SK-N-SH (cell line): ENCODE results near the gene GMFB. TPM values are rescaled to one million over a fixed set of nuclear protein-coding genes. Genes with fewer than 3 reads are reported as not detected.

Experiments
- CTCF ChIA-PET: fragments of 300-600, 350-600 bp; formaldehyde crosslinking; extraction: SDS; loops from one replicate; lab custom pipeline; 2021; lab: Yijun Ruan, JAX
- POLR2A ChIA-PET: fragments of 350-600 bp; sonication (Branson Sonifier 250); formaldehyde crosslinking; extraction: SDS; loops from one replicate; lab custom pipeline; 2020; ENCODE audit warnings: antibody characterized with exemption, inconsistent platforms; lab: Yijun Ruan, JAX
- DNase-seq: peaks from one replicate; pipeline ENCODE4 v3.0.0; 2012
- H2AFZ ChIP-seq: fragments of 200-600 bp; sonication (generic); 2 replicates; pipeline ENCODE4 v1.8.1; 2016; ENCODE audit warnings: antibody characterized with exemption, mild to moderate bottlenecking, low read depth
- H3F3A ChIP-seq: fragments of 200-600 bp; sonication (generic); replicated peaks from 2 replicates; pipeline ENCODE3; 2016; ENCODE audit warnings: antibody characterized with exemption, mild to moderate bottlenecking; ENCODE audit not compliant: insufficient read depth
- H3K27ac ChIP-seq, 2 experiments: fragments of 200-500 bp in 1 of 2; fragments of 200-600 bp in 1 of 2; sonication (Bioruptor generic) in 1 of 2; sonication (generic), shearing (Covaris generic) in 1 of 2; 2 replicates each; pipeline versions ENCODE4 v1.5.1 to v1.6.1; 2014 to 2016; ENCODE audit warnings: low read depth in 2 of 2, inconsistent platforms in 1 of 2, low read length in 1 of 2, mild to moderate bottlenecking in 1 of 2, mixed read lengths in 1 of 2
- H3K27me3 ChIP-seq: fragments of 200-600 bp; sonication (generic), shearing (Covaris generic); 2 replicates; pipeline ENCODE4 v1.6.1; 2016; ENCODE audit warnings: mixed run types; ENCODE audit not compliant: insufficient read depth
- H3K36me3 ChIP-seq, 2 experiments: fragments of 200-500 bp in 1 of 2; fragments of 200-600 bp in 1 of 2; sonication (Bioruptor generic) in 1 of 2; sonication (generic) in 1 of 2; replicated peaks in 1 of 2; 2 replicates each; pipeline versions ENCODE3 to v1.5.1; 2014 to 2016; ENCODE audit warnings: low read length in 1 of 2, mild to moderate bottlenecking in 1 of 2; ENCODE audit not compliant: insufficient read depth in 2 of 2, control insufficient read depth in 1 of 2
- H3K4me1 ChIP-seq, 2 experiments: fragments of 200-500 bp in 1 of 2; fragments of 200-600 bp in 1 of 2; sonication (Bioruptor generic) in 1 of 2; sonication (generic), shearing (Covaris generic) in 1 of 2; 2 replicates each; pipeline versions ENCODE4 v1.5.1 to v1.6.1; 2014 to 2016; ENCODE audit warnings: low read depth in 1 of 2, low read length in 1 of 2, mixed run types in 1 of 2; ENCODE audit not compliant: insufficient read depth in 2 of 2, control insufficient read depth in 1 of 2
- H3K4me2 ChIP-seq: fragments of 200-600 bp; sonication (generic), shearing (Covaris generic); 2 replicates; pipeline ENCODE4 v1.6.1; 2017; ENCODE audit warnings: mixed run types
- H3K4me3 ChIP-seq, 2 experiments: fragments of 200-500 bp in 1 of 2; fragments of 200-600 bp in 1 of 2; sonication (Bioruptor generic) in 1 of 2; sonication (generic), shearing (Covaris generic) in 1 of 2; 2 replicates each; pipeline versions ENCODE4 v1.5.1 to v1.8.1; 2014 to 2016; ENCODE audit warnings: low read depth in 2 of 2, inconsistent platforms in 1 of 2, low read length in 1 of 2, mild to moderate bottlenecking in 1 of 2, mixed read lengths in 1 of 2, moderate library complexity in 1 of 2
- H3K79me2 ChIP-seq: fragments of 200-600 bp; sonication (generic); 2 replicates; pipeline ENCODE4 v1.8.1; 2017; ENCODE audit warnings: mild to moderate bottlenecking; ENCODE audit not compliant: insufficient read depth
- H3K9ac ChIP-seq: fragments of 200-600 bp; sonication (generic); 2 replicates; pipeline ENCODE4 v1.6.1; 2017; ENCODE audit warnings: mixed run types
- H3K9me2 ChIP-seq: fragments of 200-600 bp; sonication (generic); 2 replicates; pipeline ENCODE4 v1.6.1; 2017; ENCODE audit warnings: mixed run types
- H3K9me3 ChIP-seq: fragments of 200-600 bp; sonication (generic); 2 replicates; pipeline ENCODE4 v1.6.1; 2017; ENCODE audit warnings: mixed run types, mild to moderate bottlenecking, moderate library complexity
- H4K20me1 ChIP-seq: fragments of 200-600 bp; sonication (generic); 2 replicates; pipeline ENCODE4 v1.6.1; 2017; ENCODE audit warnings: mild to moderate bottlenecking, mixed run types; ENCODE audit not compliant: insufficient read depth
- CHD2 ChIP-seq: fragments of 150-350 bp; IDR thresholded peaks from 2 replicates; pipeline ENCODE4 v1.6.1; 2018; ENCODE audit warnings: low read length; ENCODE audit not compliant: partially characterized antibody
- ELF1 ChIP-seq: IDR thresholded peaks from 2 replicates; pipeline ENCODE4 v1.4.0; 2012
- EP300 ChIP-seq, 2 experiments: IDR thresholded peaks; 2 replicates each; pipeline versions ENCODE4 v1.4.0 to v1.6.1; 2012; ENCODE audit warnings: borderline replicate concordance in 1 of 2, low read depth in 1 of 2, low read length in 1 of 2
- FOSL2 ChIP-seq: IDR thresholded peaks from 2 replicates; pipeline ENCODE4 v1.4.0; 2012; ENCODE audit warnings: low read depth, mild to moderate bottlenecking, moderate library complexity, borderline replicate concordance
- FOXM1 ChIP-seq: IDR thresholded peaks from 2 replicates; pipeline ENCODE4 v1.4.0; 2012; ENCODE audit warnings: low read depth, mild to moderate bottlenecking
- GABPA ChIP-seq: IDR thresholded peaks from 2 replicates; pipeline ENCODE4 v1.4.0; 2012; ENCODE audit warnings: low read depth, mild to moderate bottlenecking
- GATA2 ChIP-seq: sonication (generic); formaldehyde crosslinking; IDR thresholded peaks from 2 replicates; pipeline ENCODE4 v1.5.0; 2020; ENCODE audit warnings: mild to moderate bottlenecking, missing genetic modification reagents
- MXI1 ChIP-seq: IDR thresholded peaks from 2 replicates; pipeline ENCODE4 v1.6.1; 2012; ENCODE audit warnings: mild to moderate bottlenecking, low read depth, low read length, improper control_type of control experiment
- NFIC ChIP-seq: IDR thresholded peaks from 2 replicates; pipeline ENCODE4 v1.4.0; 2012; ENCODE audit warnings: borderline replicate concordance
- POLR2AphosphoS5 ChIP-seq: IDR thresholded peaks from 2 replicates; pipeline ENCODE4 v1.6.1; 2012; ENCODE audit warnings: low read depth, low read length
- RAD21 ChIP-seq: IDR thresholded peaks from 2 replicates; pipeline ENCODE4 v1.6.1; 2012; ENCODE audit warnings: mild to moderate bottlenecking, low read length
- RCOR1 ChIP-seq: fragments of 150-350 bp; IDR thresholded peaks from 2 replicates; pipeline ENCODE4 v1.6.1; 2017; ENCODE audit warnings: antibody characterized with exemption, low read length
- RFX5 ChIP-seq: IDR thresholded peaks from 2 replicates; pipeline ENCODE4 v1.6.1; 2012; ENCODE audit warnings: mild to moderate bottlenecking, improper control_type of control experiment, low read length
- SIN3A ChIP-seq: IDR thresholded peaks from 2 replicates; pipeline ENCODE4 v1.6.1; 2012; ENCODE audit warnings: low read depth, mild to moderate bottlenecking, low read length, moderate library complexity, borderline replicate concordance
- TAF1 ChIP-seq: IDR thresholded peaks from 2 replicates; pipeline ENCODE4 v1.6.1; 2012; ENCODE audit warnings: low read depth, mild to moderate bottlenecking, low read length, moderate library complexity, borderline replicate concordance
- TEAD4 ChIP-seq: IDR thresholded peaks from 2 replicates; pipeline ENCODE4 v1.4.0; 2012; ENCODE audit warnings: mild to moderate bottlenecking, borderline replicate concordance; ENCODE audit not compliant: insufficient read depth
- WGBS: methylation state at CpG from one replicate; pipeline ENCODE4 v1.1.6; 2017; ENCODE audit warnings: low lambda C conversion rate; 5-methylcytosine and 5-hydroxymethylcytosine counted together
- polyA plus RNA-seq, 3 experiments: library from polyadenylated mRNA; depleted of rRNA; stranded (reverse); fragments of >200 nt; gene quantifications; 2 replicates each; pipeline ENCODE4 v1.2.3, GENCODE V29; 2012
- TF ChIP-seq, protein P1 (sequence below): IDR thresholded peaks from 2 replicates; pipeline ENCODE4 v1.4.0; 2012; ENCODE audit warnings: low read depth
- TF ChIP-seq, protein P2 (sequence below): fragments of 150-350 bp; IDR thresholded peaks from 2 replicates; pipeline ENCODE4 v1.6.1; 2017; ENCODE audit warnings: antibody characterized with exemption, low read length, low read depth, borderline replicate concordance
- TF ChIP-seq, protein P3 (sequence below): IDR thresholded peaks from 2 replicates; pipeline ENCODE4 v1.4.0; 2012; ENCODE audit warnings: low read depth, borderline replicate concordance
- TF ChIP-seq, protein P4 (sequence below): IDR thresholded peaks from 2 replicates; pipeline ENCODE4; 2012

The GMFB gene
- polyA plus RNA-seq, 1 of the 3 experiments (the other 2 are of a cell fraction): 9.4 TPM

DNA sequence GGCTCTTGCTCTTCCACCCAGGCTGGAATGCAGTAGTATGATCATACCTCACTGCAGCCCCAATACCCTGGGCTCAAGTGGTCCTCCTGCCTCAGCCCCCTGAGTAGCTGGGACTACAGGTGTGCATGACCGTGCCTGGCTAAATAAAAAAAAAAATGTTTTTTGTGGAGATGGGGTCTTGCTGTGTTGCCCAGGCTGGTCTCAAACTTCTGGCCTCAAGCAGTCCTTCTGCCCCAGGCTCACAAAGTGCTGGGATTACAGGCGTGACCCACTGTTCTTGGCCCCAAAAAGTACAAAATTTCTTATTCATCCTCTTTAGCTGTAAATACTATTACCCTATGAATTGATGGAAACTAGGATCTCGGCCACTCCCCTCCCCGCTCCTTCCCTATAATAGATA is 35.6 kb upstream of the GMFB start:
- H3K4me3 ChIP-seq: no peak overlapping the region
- H3K79me2 ChIP-seq: peaks cover 25% of the 10 kb centered on the region; the same call in 1 of the 2 replicates
- H3K9me3 ChIP-seq: no peaks in the 10 kb centered on the region
- CTCF ChIA-PET: interaction anchor here (1.1 to 1.2 kb wide), 3 partner anchors 14 to 353 kb away, joined by 3 read pairs; no protein-coding TSS in a partner anchor
- peaks cover 2% of the 10 kb centered on the region for H3F3A ChIP-seq
- DNase-seq: no peak
- H4K20me1 ChIP-seq: no peaks in the 10 kb centered on the region
- H3K36me3 ChIP-seq: peaks cover 6 to 20% of the 10 kb centered on the region in 2 experiments
- H3K4me2 ChIP-seq: no peak overlapping the region
- H3K9ac ChIP-seq: no peak overlapping the region
- TF ChIP-seq GATA2 (CRISPR knock-in tag) (no peak), CHD2 (no peak), SIN3A (no peak), FOXM1 (no peak), RCOR1 (no peak), NFIC (no peak)
- TF ChIP-seq, protein P1, sequence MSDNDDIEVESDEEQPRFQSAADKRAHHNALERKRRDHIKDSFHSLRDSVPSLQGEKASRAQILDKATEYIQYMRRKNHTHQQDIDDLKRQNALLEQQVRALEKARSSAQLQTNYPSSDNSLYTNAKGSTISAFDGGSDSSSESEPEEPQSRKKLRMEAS: no peak
- TF ChIP-seq, all 33 proteins: peak for 0
- no peak overlapping the region for H2AFZ ChIP-seq
- no peaks in the 10 kb centered on the region; a peak in 2 of 4 replicates for H3K4me1 ChIP-seq
- H3K9me2 ChIP-seq: no peaks in the 10 kb centered on the region
- POLR2A ChIA-PET: no interaction called here
- H3K27ac ChIP-seq: no peak overlapping the region
- no peaks in the 10 kb centered on the region for H3K27me3 ChIP-seq
- 96% methylated on average over 4 of the region's 4 CpGs for WGBS

DNA sequence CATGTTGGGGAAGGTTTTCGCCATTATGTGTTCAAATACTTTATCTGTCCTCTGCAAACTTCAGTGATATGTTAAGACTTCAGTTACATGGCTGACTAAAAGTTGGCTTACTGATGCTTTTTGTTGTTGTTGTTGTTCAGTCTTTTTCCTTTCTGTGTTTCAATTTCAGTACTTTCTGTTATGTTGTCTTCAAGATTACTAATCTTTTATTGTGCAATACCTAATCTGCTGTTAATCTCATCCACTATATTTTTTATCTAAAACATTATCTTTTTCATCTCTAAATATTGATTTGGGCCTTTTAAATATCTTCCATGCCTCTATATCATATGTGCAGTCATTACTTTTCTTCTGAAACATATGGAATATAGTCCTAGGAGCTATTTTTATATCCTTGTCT is 27.9 kb upstream of the GMFB start:
- Histone ChIP-seq H3K9me3 (peaks cover 12% of the 10 kb centered on the region), H2AFZ (no peak overlapping the region), H3K79me2 (peaks cover 99% of the 10 kb centered on the region), H3K4me3 (no peak overlapping the region)
- DNase-seq: no peak
- CTCF ChIA-PET: interaction anchor here (0.6 to 2.0 kb wide), 4 partner anchors 18 to 1461 kb away, joined by 3 to 7 read pairs (median 3); no protein-coding TSS in a partner anchor
- WGBS: 100% methylated on average over 1 of the region's 1 CpG
- POLR2A ChIA-PET: interaction anchor here (0.6 kb wide), 1 partner anchor 32 kb away, joined by 3 read pairs; no protein-coding TSS in a partner anchor
- TF ChIP-seq RAD21 (no peak), GABPA (no peak), EP300 (IDR thresholded peaks at IDR 0.05; ENCODE audit: borderline replicate concordance in 1 of 2, low read depth in 1 of 2, low read length in 1 of 2) (no peak), TAF1 (no peak), RFX5 (no peak), TEAD4 (no peak), FOXM1 (no peak), GATA2 (CRISPR knock-in tag) (no peak), ELF1 (no peak), CHD2 (no peak), POLR2AphosphoS5 (no peak), MXI1 (no peak), FOSL2 (no peak)
- TF ChIP-seq, protein P2, sequence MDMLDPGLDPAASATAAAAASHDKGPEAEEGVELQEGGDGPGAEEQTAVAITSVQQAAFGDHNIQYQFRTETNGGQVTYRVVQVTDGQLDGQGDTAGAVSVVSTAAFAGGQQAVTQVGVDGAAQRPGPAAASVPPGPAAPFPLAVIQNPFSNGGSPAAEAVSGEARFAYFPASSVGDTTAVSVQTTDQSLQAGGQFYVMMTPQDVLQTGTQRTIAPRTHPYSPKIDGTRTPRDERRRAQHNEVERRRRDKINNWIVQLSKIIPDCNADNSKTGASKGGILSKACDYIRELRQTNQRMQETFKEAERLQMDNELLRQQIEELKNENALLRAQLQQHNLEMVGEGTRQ: no peak
- TF ChIP-seq, protein P3, sequence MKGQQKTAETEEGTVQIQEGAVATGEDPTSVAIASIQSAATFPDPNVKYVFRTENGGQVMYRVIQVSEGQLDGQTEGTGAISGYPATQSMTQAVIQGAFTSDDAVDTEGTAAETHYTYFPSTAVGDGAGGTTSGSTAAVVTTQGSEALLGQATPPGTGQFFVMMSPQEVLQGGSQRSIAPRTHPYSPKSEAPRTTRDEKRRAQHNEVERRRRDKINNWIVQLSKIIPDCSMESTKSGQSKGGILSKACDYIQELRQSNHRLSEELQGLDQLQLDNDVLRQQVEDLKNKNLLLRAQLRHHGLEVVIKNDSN: no peak
- TF ChIP-seq, protein P4, sequence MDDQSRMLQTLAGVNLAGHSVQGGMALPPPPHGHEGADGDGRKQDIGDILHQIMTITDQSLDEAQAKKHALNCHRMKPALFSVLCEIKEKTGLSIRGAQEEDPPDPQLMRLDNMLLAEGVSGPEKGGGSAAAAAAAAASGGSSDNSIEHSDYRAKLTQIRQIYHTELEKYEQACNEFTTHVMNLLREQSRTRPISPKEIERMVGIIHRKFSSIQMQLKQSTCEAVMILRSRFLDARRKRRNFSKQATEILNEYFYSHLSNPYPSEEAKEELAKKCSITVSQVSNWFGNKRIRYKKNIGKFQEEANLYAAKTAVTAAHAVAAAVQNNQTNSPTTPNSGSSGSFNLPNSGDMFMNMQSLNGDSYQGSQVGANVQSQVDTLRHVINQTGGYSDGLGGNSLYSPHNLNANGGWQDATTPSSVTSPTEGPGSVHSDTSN: no peak
- TF ChIP-seq, all 33 proteins: peak for 0
- H3K4me2 ChIP-seq: no peak overlapping the region
- no peak overlapping the region for H3K27ac ChIP-seq
- H3K27me3 ChIP-seq: no peaks in the 10 kb centered on the region
- H4K20me1 ChIP-seq: no peaks in the 10 kb centered on the region
- no peaks in the 10 kb centered on the region for H3K9me2 ChIP-seq
- no peak overlapping the region for H3K9ac ChIP-seq
- H3K36me3 ChIP-seq: peaks cover 12 to 36% of the 10 kb centered on the region in 2 experiments
- H3F3A ChIP-seq: no peaks in the 10 kb centered on the region
- H3K4me1 ChIP-seq: no peaks in the 10 kb centered on the region; a peak in 1 of 4 replicates
